LoVo (cell line): Measurements from ENCODE around the gene STAC.

Experiments
- DNase-seq: peaks from one replicate; pipeline ENCODE4 v3.0.0-alpha.2; 2016; ENCODE audit warnings: low spot score

Gene STAC

GRCh38 chr3:36595511-36595910 is 215.2 kb downstream of the STAC start:
- no peak for DNase-seq

DNA sequence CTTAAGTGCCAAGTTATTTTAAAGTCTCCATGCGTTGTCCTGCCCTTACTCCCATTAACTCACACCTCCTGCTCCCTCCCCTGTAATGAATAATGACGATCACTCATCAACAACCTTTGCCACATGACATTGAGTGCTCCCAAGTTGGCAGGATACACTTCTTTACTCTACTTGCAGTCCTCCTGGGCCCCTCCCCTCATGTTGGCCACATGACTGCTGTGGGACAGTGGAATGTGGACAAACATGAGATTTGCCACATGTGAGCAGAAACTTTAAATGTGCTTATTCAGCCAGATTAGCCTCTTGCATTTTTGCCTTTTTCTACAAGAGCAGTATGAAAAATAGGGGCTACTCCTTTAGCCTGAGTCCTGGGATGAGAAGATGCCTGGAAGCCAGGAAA is 216.1 kb downstream of the STAC start:
- no peak for DNase-seq

- DNase-seq = no peak
Measured at GRCh38 chr3:36597422-36597821, 217.1 kb downstream of the STAC start.
